Adipose tissue (tissue), 3 donors: ENCODE results near the gene CD177. TPM values are rescaled to one million over a fixed set of nuclear protein-coding genes. Genes with fewer than 3 reads are reported as not detected.
"Not testable (repeated sequence)": the region's sequence is repeated elsewhere in the genome, so short reads cannot be mapped to it uniquely, and the experiment has no call there.

ENCODE experiments used
- H3K27ac ChIP-seq: one replicate; pipeline ENCODE4 v1.5.1; 2013; ENCODE audit warnings: low read depth, low read length
- WGBS, 3 donors: extraction: QIAGEN DNeasy Blood & Tissue Kit; methylation state at CpG; one replicate each; pipeline ENCODE4 v1.1.7; 2013; 5-methylcytosine and 5-hydroxymethylcytosine counted together
- polyA plus RNA-seq, 3 donors: library from polyadenylated mRNA; stranded (reverse); fragments of 200-250 nt; gene quantifications; one replicate each; pipeline ENCODE4 v1.2.3, GENCODE V29; 2013
- donor health status: healthy with polysubstance abuse.
- donor health status: Bipolar disorder and iron deficiency.
- donor health status: healthy.

Gene CD177
- polyA plus RNA-seq, 3 donors, result 0.14 to 13.0 (median 7.3) TPM

- H3K27ac ChIP-seq, result no peak overlapping the region
Observed at GRCh38 chr19:43367822-43368221, 14.3 kb downstream of the CD177 start.

GRCh38 chr19:43368897-43369296 is 15.4 kb downstream of the CD177 start:
- H3K27ac ChIP-seq, result not testable (repeated sequence)
- 31 to 71% (median 60%) methylated on average over 5 of the region's 9 CpGs for WGBS, 3 donors

More at GRCh38 chr19:43367822-43368221, 14.3 kb downstream of the CD177 start:
- WGBS, 3 donors, result 76 to 93% (median 80%) methylated on average over 2 of the region's 2 CpGs

DNA sequence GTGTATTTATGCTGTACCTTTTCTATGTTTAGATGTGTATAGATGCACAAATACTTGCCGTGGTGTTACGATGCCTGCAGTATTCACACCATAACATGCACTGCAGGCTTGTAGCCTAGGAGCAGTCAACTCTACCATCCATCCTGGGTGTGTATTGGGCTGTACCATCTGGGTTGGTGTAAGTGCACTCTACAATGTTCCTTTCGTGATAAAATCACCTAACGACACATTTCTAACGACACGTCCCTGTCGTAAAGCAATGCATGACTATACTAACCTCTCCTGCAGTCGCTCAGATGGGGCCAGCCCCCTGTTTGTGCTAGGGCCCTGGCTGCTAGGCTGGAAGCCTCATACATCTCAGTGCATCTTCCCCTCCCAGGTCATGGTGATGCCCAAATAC is 18.4 kb downstream of the CD177 start:
- no peak overlapping the region for H3K27ac ChIP-seq
- 70 to 86% (median 71%) methylated on average over 8 of the region's 8 CpGs for whole genome bisulfite sequencing, 3 donors

DNA sequence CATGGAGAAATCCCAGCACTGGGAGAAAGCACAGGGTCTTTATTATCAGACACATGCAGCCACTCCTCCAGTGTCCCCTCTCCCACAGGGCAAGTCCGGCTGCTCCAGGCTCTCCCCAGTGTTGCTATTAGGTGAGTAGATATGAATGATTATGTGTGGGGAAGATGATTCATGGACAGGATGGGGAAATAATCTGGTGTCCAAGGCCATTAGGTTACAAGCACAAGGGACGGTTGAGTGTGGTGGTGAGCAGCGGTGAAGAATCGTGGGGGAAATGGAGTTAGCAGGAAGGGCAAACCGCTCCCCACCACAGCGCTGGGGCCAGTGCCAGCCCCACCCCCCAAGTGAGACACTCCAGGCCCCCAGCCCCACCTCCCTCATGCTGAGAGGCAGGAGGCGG is 19.0 kb downstream of the CD177 start:
- no peak overlapping the region for H3K27ac ChIP-seq
- WGBS, 3 donors, result 38 to 62% (median 49%) methylated on average over 7 of the region's 7 CpGs

- not testable (repeated sequence) for H3K27ac ChIP-seq
- no CpG with 5 or more reads among the region's 3 CpGs for WGBS, 3 donors
Observed at GRCh38 chr19:43377624-43378023, 24.1 kb downstream of the CD177 start.

DNA sequence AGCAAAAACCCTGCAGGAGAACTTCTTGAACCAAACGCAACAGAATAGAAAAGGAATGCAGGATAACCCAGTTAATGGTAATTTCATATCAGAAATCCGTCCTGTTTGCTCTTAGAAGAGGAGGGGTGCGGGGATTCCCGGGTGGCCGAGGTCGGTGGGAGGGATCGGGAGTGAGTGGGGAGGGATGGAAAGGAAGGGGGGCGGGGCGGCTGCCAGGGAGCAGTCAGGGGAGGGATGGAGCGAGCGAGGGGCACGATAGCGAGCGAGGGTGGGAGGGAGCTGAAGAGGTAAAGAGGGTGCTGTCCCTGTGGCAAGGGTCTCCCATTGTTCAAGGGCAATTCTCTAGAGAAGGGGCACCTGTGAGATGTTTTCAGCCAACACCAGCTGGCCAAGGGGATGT is 26.5 kb downstream of the CD177 start:
- no peak overlapping the region for H3K27ac ChIP-seq
- 24 to 52% (median 40%) methylated on average over 14 of the region's 14 CpGs for WGBS, 3 donors

DNA sequence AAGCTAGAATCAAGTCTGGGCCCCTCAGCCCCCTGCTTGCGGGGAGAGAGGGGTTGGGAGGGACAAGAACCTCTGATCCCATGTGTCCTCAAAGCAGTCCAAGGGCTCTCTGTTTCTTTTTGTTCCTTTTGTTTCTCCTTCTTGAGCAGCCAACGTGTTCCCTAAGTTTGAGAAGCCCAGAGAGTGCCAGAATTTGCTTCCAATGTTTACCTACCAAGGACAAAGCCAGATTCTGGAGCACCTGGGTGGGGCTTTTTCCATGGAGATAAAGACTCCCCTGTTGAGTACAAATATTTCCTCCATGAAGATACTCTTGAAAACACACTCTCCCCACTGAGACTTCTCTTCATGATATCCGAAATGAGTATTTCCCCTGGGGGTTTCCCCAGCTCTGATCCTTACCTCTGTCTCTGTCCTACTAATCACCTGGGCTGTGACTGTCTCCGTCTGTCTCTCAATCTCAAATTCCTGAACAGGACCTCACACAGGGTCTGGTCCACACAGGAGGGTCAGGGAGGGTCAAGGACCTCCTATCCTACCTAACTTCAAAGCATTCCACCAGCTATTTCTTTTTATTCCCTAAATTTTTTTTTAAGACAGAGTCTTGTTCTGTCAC is 27.4 kb downstream of the CD177 start:
- H3K27ac ChIP-seq, result no peak overlapping the region
- 44 to 62% (median 58%) methylated on average over 4 of the region's 4 CpGs for WGBS, 3 donors

GRCh38 chr19:43382586-43383216 is 29.2 kb downstream of the CD177 start:
- not testable (repeated sequence) for H3K27ac ChIP-seq
- 65 to 68% (median 67%) methylated on average over 12 of the region's 12 CpGs for WGBS, 3 donors

GRCh38 chr19:43383254-43383653 is 29.8 kb downstream of the CD177 start:
- not testable (repeated sequence) for H3K27ac ChIP-seq
- WGBS, 3 donors, result 56 to 76% (median 75%) methylated on average over 7 of the region's 7 CpGs

GRCh38 chr19:43383759-43384158 is 30.3 kb downstream of the CD177 start:
- 41 to 71% (median 66%) methylated on average over 3 of the region's 3 CpGs for WGBS, 3 donors
- H3K27ac ChIP-seq, result not testable (repeated sequence)

- H3K27ac ChIP-seq, result not testable (repeated sequence)
- WGBS, 3 donors, result 78 to 84% (median 80%) methylated on average over 11 of the region's 11 CpGs
Observed at GRCh38 chr19:43390903-43391551, 37.5 kb downstream of the CD177 start.

- H3K27ac ChIP-seq, result not testable (repeated sequence)
- 84 to 90% (median 85%) methylated on average over 6 of the region's 6 CpGs for WGBS, 3 donors
Observed at GRCh38 chr19:43391552-43391935, 38.1 kb downstream of the CD177 start.

DNA sequence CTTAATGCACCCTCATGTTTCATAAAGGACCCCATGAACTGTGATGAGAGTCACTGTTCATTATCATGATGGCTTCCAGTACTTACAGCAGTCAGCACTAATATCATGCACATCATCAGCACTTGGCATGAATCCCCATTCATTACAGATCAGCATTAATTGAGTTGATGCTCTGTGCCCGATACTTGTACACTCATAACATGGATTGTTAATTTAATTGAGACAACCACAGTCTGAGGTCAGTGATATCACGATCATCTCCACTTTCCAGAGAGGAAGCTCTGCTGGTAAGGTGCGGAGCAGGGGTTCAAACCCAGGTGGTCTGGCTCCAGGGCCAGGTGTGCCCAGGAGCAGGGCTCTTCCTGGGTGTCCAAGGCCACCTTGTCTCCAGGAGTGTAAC is 40.0 kb downstream of the CD177 start:
- H3K27ac ChIP-seq, result not testable (repeated sequence)
- WGBS, 3 donors, result 57 to 65% (median 63%) methylated on average over 3 of the region's 3 CpGs

DNA sequence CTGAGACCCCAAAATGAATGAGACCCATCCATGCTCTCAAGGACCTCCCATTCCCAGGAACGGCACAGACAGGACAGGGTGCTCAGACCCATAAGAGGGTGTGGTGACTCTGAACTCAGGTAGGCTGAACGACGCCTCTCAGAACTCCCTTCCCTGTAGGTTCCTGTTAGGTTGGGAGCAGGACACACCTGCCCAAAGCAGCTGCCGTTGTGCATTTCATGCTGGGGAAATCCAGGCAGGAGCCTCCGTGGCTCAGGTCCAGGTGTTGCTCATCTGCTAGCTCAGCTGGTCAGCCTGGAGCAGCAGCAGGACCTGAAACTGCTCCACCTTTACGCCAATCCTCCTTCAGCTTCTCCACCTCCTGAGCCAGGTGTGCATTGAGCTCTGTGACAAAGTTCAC is 42.1 kb downstream of the CD177 start:
- WGBS, 3 donors, result 55 to 79% (median 74%) methylated on average over 6 of the region's 6 CpGs
- no peak overlapping the region for H3K27ac ChIP-seq

DNA sequence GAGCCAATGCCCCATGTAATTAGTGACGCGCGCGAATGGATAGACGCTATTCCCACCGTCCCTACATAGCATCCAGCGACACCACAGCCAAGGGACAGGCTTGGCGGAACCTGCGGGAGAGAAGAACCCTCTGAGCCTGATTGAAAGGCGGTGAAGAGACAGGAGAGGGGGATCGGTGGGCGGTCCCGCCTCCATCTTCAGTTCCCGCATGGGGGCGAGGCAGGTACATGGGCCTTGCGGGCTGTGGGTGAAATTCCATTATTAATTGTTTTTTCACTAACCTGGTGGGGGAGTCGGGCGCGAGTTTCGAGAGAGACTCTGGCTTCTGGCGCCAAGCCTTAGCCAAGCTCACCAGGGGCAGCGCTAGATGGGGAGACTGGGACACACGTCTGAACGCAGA is 52.8 kb downstream of the CD177 start:
- H3K27ac ChIP-seq, result no peak overlapping the region
- WGBS, 3 donors, result 45 to 70% (median 66%) methylated on average over 24 of the region's 24 CpGs

DNA sequence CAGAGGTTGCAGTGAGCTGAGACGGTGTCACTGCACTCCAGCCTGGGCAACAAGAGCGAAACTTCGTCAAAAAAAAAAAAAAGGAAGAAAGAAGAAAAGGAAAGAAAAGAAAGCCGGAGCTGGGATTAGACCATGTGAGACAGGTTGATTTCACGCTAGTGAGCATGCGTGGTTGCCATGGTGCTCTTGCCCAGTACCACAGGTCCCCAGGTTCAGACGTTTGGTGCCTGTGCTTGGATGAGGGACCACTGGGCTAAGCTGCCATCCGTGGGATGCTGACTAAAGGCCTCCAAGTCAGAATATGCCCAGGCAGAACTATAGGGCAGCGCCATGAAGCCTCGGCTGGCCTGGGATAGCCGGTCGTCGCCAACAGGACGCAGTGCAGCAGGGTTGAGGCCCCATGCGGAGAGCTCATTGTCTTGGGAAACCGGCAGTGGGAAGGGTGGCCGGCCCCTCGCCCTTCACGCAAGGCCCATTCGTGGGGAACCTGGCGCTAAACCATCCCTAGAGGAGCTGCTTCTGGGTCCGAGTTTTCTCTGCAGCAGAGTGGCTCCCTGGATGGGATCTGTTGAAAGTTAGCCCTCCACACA is 54.0 kb downstream of the CD177 start:
- WGBS, 3 donors, result 72 to 83% (median 76%) methylated on average over 22 of the region's 22 CpGs
- H3K27ac ChIP-seq, result no peak overlapping the region

DNA sequence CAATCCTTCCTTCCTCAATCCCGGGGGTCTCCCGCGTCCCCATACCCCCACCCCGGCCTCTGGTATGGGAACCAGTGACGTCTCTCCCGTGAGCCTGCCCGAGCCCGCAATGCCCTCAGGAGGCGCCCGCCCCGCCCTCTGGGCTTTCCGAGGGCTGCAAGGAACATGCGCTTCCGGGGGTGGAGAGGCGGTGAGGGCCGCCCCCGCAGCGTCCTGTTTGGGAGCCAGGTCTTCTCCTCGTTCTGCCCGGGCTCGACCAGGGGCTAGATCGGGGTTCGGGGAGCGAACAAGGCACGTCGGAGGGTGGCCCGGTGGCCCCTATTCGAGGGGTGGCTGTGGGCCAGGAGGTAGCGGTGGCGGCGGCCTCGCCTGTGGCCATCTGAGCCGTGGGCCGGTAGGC is 54.6 kb downstream of the CD177 start:
- WGBS, 3 donors, result 81 to 87% (median 83%) methylated on average over 34 of the region's 34 CpGs
- no peak overlapping the region for H3K27ac ChIP-seq

DNA sequence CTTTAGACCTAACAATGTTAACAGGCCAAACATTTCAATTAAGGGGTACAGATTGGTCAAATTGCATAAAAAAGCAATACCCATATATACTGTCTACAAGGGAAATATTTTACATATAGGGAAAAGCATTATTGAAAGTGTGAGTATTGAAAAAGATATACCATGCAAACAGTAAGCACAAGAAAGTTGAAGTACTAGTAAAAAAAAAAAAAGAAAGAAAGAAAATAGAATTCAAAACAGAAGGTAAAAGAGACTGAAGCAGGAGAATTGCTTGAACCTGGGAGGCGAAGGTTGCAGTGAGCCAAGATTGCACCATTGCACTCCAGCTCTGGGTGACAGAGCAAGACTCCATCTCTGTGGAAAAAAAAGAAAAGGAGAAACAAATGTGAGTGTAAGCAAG is 55.9 kb downstream of the CD177 start:
- H3K27ac ChIP-seq, result no peak overlapping the region
- 55 to 80% (median 61%) methylated on average over 1 of the region's 1 CpG for WGBS, 3 donors

GRCh38 chr19:43412441-43412840 is 59.0 kb downstream of the CD177 start:
- no peak overlapping the region for H3K27ac ChIP-seq
- 66 to 84% (median 83%) methylated on average over 6 of the region's 6 CpGs for WGBS, 3 donors
